B cell (primary cell): Measurements from ENCODE around the gene SYNE1. TPM values are rescaled to one million over a fixed set of nuclear protein-coding genes. Genes with fewer than 3 reads are reported as not detected.

Experiments used
- ATAC-seq: fragments of 200-7000 bp; cut with Tn5 transposase; one replicate; pipeline ENCODE4 v1.10.0; 2021; ENCODE audit warnings: low read depth, mild to moderate bottlenecking, moderate number of reproducible peaks, moderate library complexity
- CTCF ChIA-PET: fragments of 350-600 bp; sonication (Branson Sonifier 250); formaldehyde crosslinking; loops from one replicate; lab custom pipeline; 2021; ENCODE audit warnings: antibody characterized with exemption, inconsistent platforms; lab: Charles Lee
- POLR2A ChIA-PET: fragments of 350-600 bp; sonication (Branson Sonifier 250); formaldehyde crosslinking; loops from one replicate; lab custom pipeline; 2021; ENCODE audit warnings: antibody characterized with exemption; lab: Charles Lee
- DNase-seq: peaks from one replicate; pipeline ENCODE4 v3.0.0; 2013
- H2AFZ ChIP-seq: 2 replicates; pipeline ENCODE4 v1.6.1; 2012; ENCODE audit warnings: mild to moderate bottlenecking, low read depth, low read length; ENCODE audit not compliant: insufficient read depth, poor library complexity, severe bottlenecking
- H3K27ac ChIP-seq, 2 donors: 1 replicate in 1 of 2; 2 replicates in 1 of 2; pipeline ENCODE4 v1.5.1; 2012 to 2013; ENCODE audit warnings: low read length in 2 of 2, mild to moderate bottlenecking in 2 of 2, moderate library complexity in 1 of 2
- H3K27me3 ChIP-seq, 4 experiments: fragments of 200-600 bp in 1 of 4; sonication (generic) in 1 of 4; replicated peaks in 1 of 4; 1 replicate in 2 of 4; 2 replicates in 2 of 4; pipeline versions ENCODE4 v1.6.1 to v1.7.0; 2013 to 2016; ENCODE audit warnings: low read length in 3 of 4, mild to moderate bottlenecking in 2 of 4, mixed read lengths in 1 of 4, moderate library complexity in 1 of 4; ENCODE audit not compliant: insufficient read depth in 4 of 4, control insufficient read depth in 3 of 4; ENCODE audit errors: control extremely low read depth in 1 of 4
- H3K36me3 ChIP-seq, 2 experiments: replicated peaks in 1 of 2; 1 replicate in 1 of 2; 2 replicates in 1 of 2; pipeline versions ENCODE4 v1.6.1 to v1.7.1; 2013; ENCODE audit warnings: low read length in 1 of 2; ENCODE audit not compliant: insufficient read depth in 2 of 2, control insufficient read depth in 1 of 2; ENCODE audit errors: control extremely low read depth in 1 of 2, extremely low read depth in 1 of 2
- H3K4me1 ChIP-seq, 2 donors: fragments of 200-600 bp in 1 of 2; sonication (generic) in 1 of 2; 1 replicate in 1 of 2; 2 replicates in 1 of 2; pipeline versions ENCODE4 v1.5.1 to v1.6.1; 2013 to 2017; ENCODE audit warnings: low read length in 2 of 2; ENCODE audit not compliant: control insufficient read depth in 2 of 2, insufficient read depth in 2 of 2
- H3K4me2 ChIP-seq: replicated peaks from 2 replicates; pipeline ENCODE3; 2012; ENCODE audit warnings: mild to moderate bottlenecking, low read depth, low read length; ENCODE audit not compliant: poor library complexity, severe bottlenecking
- H3K4me3 ChIP-seq, 5 experiments: fragments of 200-600 bp in 1 of 5; sonication (generic) in 1 of 5; 1 replicate in 3 of 5; 2 replicates in 2 of 5; pipeline versions ENCODE4 v1.5.1 to v1.7.0; 2011 to 2016; ENCODE audit warnings: low read length in 4 of 5, mild to moderate bottlenecking in 4 of 5, low read depth in 2 of 5, control low read depth in 1 of 5, moderate library complexity in 1 of 5; ENCODE audit not compliant: insufficient read depth in 1 of 5; ENCODE audit errors: control extremely low read depth in 1 of 5, extremely low read depth in 1 of 5
- H3K79me2 ChIP-seq: fragments of 200-600 bp; sonication (generic); one replicate; pipeline ENCODE4 v1.6.0; 2016; ENCODE audit warnings: low read length; ENCODE audit not compliant: control insufficient read depth, insufficient read depth
- H3K9ac ChIP-seq: fragments of 200-600 bp; sonication (generic); 2 replicates; pipeline ENCODE4 v1.6.1; 2017; ENCODE audit warnings: mild to moderate bottlenecking, low read length, moderate library complexity
- H3K9me3 ChIP-seq, 3 donors: one replicate each; pipeline versions ENCODE4 v1.6.1 to v1.7.1; 2013; ENCODE audit warnings: low read length in 2 of 3; ENCODE audit not compliant: control insufficient read depth in 2 of 3, insufficient read depth in 1 of 3; ENCODE audit errors: control extremely low read depth in 1 of 3
- H4K20me1 ChIP-seq: 2 replicates; pipeline ENCODE4 v1.6.0; 2012; ENCODE audit warnings: mild to moderate bottlenecking, low read length; ENCODE audit not compliant: insufficient read depth, control insufficient read depth, poor library complexity, severe bottlenecking
- H3K27ac Mint-ChIP-seq: one replicate; pipeline ENCODE4 v1.8.0; 2021; ENCODE audit warnings: mixed read lengths
- H3K27me3 Mint-ChIP-seq: one replicate; pipeline ENCODE4 v1.8.0; 2021; ENCODE audit warnings: mixed read lengths
- H3K4me1 Mint-ChIP-seq: one replicate; pipeline ENCODE4 v1.8.0; 2021; ENCODE audit warnings: mixed read lengths
- H3K4me3 Mint-ChIP-seq: one replicate; pipeline ENCODE4 v1.8.0; 2021; ENCODE audit warnings: mixed read lengths
- H3K9me3 Mint-ChIP-seq: one replicate; pipeline ENCODE4 v1.8.0; 2022; ENCODE audit warnings: mixed read lengths; ENCODE audit not compliant: insufficient read depth
- CTCF ChIP-seq: fragments of 200-600 bp; IDR thresholded peaks from one replicate; pipeline ENCODE4 v1.8.0; 2022; ENCODE audit warnings: antibody characterized with exemption, mild to moderate bottlenecking
- EZH2 ChIP-seq: IDR thresholded peaks from 2 replicates; pipeline ENCODE4 v1.6.1; 2012; ENCODE audit warnings: borderline replicate concordance, low read depth, mild to moderate bottlenecking, moderate library complexity, low read length; ENCODE audit not compliant: insufficient read depth, poor library complexity, severe bottlenecking
- WGBS: methylation state at CpG from one replicate; pipeline ENCODE4 v1.1.5; 2013; ENCODE audit warnings: missing lambda C conversion rate; ENCODE audit not compliant: insufficient coverage; 5-methylcytosine and 5-hydroxymethylcytosine counted together
- intact Hi-C: fragments of 100-400 bp; cut with micrococcal nuclease; formaldehyde crosslinking; loops from one replicate; pipeline ENCODE4 v1.10.0; 2022
- polyA plus RNA-seq: library from polyadenylated mRNA; depleted of rRNA; stranded (reverse); fragments of >200 nt; gene quantifications from 2 replicates; pipeline ENCODE4 v1.2.3, GENCODE V29; 2012
- total RNA-seq, 2 donors: library from RNA; stranded (reverse); fragments of 120-200 nt in 1 of 2; gene quantifications; 1 replicate in 1 of 2; 2 replicates in 1 of 2; pipeline versions ENCODE4 v1.2.3 to v1.2.4, GENCODE V29; 2013 to 2022

SYNE1 gene
- total and polyA plus RNA-seq, 2 donors (not counting 1 experiment from before 2014, with no cell fraction given): 49.2 to 108 TPM

GRCh38 chr6:152416652-152417051, 220.5 kb downstream of the SYNE1 start:
- no peak overlapping the region for H3K27ac Mint-ChIP-seq
- CTCF ChIA-PET: no interaction called here

More at GRCh38 chr6:152416652-152417051, 220.5 kb downstream of the SYNE1 start:
- TF ChIP-seq EZH2 (no peak), CTCF (no peak)
- WGBS: 90% methylated on average over 8 of the region's 8 CpGs
- H3K4me2 ChIP-seq: no peak overlapping the region
- Mint-ChIP-seq H3K27me3 (no peaks in the 10 kb centered on the region), H3K4me1 (no peaks in the 10 kb centered on the region), H3K4me3 (no peak overlapping the region), H3K9me3 (no peaks in the 10 kb centered on the region)
- peaks cover 0 to 3% (median 0%) of the 10 kb centered on the region in 3 donors for H3K9me3 ChIP-seq
- H3K27ac ChIP-seq: no peak overlapping the region
- no peak for ATAC-seq
- intact Hi-C loops: no loop called here
- DNase-seq: no peak
- no peaks in the 10 kb centered on the region for H3K27me3 ChIP-seq
- H3K36me3 ChIP-seq: no peaks in the 10 kb centered on the region
- no peaks in the 10 kb centered on the region for H3K79me2 ChIP-seq
- H3K9ac ChIP-seq: no peak overlapping the region
- H3K4me3 ChIP-seq: no peak overlapping the region
- H4K20me1 ChIP-seq: no peaks in the 10 kb centered on the region
- H3K4me1 ChIP-seq: no peaks in the 10 kb centered on the region
- POLR2A ChIA-PET: no interaction called here
- H2AFZ ChIP-seq: no peak overlapping the region
